OCI-LY7 (cell line): Measurements from ENCODE around the gene TSR3. TPM values are rescaled to one million over a fixed set of nuclear protein-coding genes. Genes with fewer than 3 reads are reported as not detected.
A peak's percentile ranks its signal among the peaks of the same experiment; 100 is the strongest.

Experiments
- Bru-seq: library from RNA; stranded (reverse); fragments of 400-500 nt; gene quantifications from one replicate; lab custom pipeline; 2021; lab: Mats Ljungman, UMichigan
- BruChase-seq, 2 experiments: library from RNA; stranded (reverse); fragments of 400-500 nt; gene quantifications; one replicate each; lab custom pipeline; 2021; lab: Mats Ljungman, UMichigan
- BruUV-seq: library from RNA; stranded (reverse); fragments of 400-500 nt; replicated peaks from 2 replicates; lab custom pipeline; 2021; lab: Mats Ljungman, UMichigan
- CTCF ChIA-PET: fragments of 300-600 bp; sonication (Branson Sonifier 250); formaldehyde crosslinking; loops from one replicate; lab custom pipeline; 2022; ENCODE audit warnings: antibody characterized with exemption; ENCODE audit not compliant: unreplicated experiment; lab: Charles Lee
- POLR2A ChIA-PET: fragments of 300-600 bp; sonication (Branson Sonifier 250); formaldehyde crosslinking; loops from one replicate; lab custom pipeline; 2022; ENCODE audit warnings: antibody characterized with exemption; lab: Charles Lee
- DNase-seq: peaks from one replicate; pipeline ENCODE4 v3.0.0-alpha.2; 2015; ENCODE audit warnings: low spot score
- H2AFZ ChIP-seq: fragments of 200-600 bp; sonication (generic), shearing (Covaris generic); 2 replicates; pipeline ENCODE4 v1.6.1; 2014; ENCODE audit warnings: mild to moderate bottlenecking, antibody characterized with exemption, low read length, moderate library complexity
- H3K27ac ChIP-seq: fragments of 200-600 bp; sonication (generic); 2 replicates; pipeline ENCODE4 v1.5.1; 2014; ENCODE audit warnings: mixed run types, low read depth, mild to moderate bottlenecking, moderate library complexity, low read length, inconsistent platforms; ENCODE audit not compliant: poor library complexity, severe bottlenecking
- H3K36me3 ChIP-seq: fragments of 200-600 bp; sonication (generic); 2 replicates; pipeline ENCODE4 v1.6.1; 2014; ENCODE audit warnings: mild to moderate bottlenecking, antibody characterized with exemption, low read length, moderate library complexity, mixed read lengths; ENCODE audit not compliant: insufficient read depth
- H3K4me1 ChIP-seq: fragments of 200-600 bp; sonication (generic); 2 replicates; pipeline ENCODE4 v1.5.1; 2014; ENCODE audit warnings: mild to moderate bottlenecking, low read length; ENCODE audit not compliant: insufficient read depth, poor library complexity, severe bottlenecking
- H3K4me2 ChIP-seq: fragments of 200-600 bp; sonication (generic); 2 replicates; pipeline ENCODE4 v1.6.1; 2014; ENCODE audit warnings: mild to moderate bottlenecking, low read length
- H3K4me3 ChIP-seq: fragments of 200-600 bp; sonication (generic); 2 replicates; pipeline ENCODE4 v1.5.1; 2014; ENCODE audit warnings: mild to moderate bottlenecking, low read depth, low read length; ENCODE audit not compliant: poor library complexity, severe bottlenecking
- H3K79me2 ChIP-seq: fragments of 200-600 bp; sonication (generic); 2 replicates; pipeline ENCODE4 v1.6.1; 2016; ENCODE audit warnings: low read depth, mild to moderate bottlenecking, low read length, moderate library complexity, mixed read lengths; ENCODE audit not compliant: insufficient read depth
- H3K9me2 ChIP-seq: fragments of 200-600 bp; sonication (generic); 2 replicates; pipeline ENCODE4 v1.6.1; 2016; ENCODE audit warnings: mild to moderate bottlenecking, low read length, mixed read lengths; ENCODE audit not compliant: insufficient read depth
- H3K9me3 ChIP-seq: fragments of 200-600 bp; sonication (generic); 2 replicates; pipeline ENCODE4 v1.6.1; 2014; ENCODE audit warnings: mild to moderate bottlenecking, mixed run types, low read length, mixed read lengths
- H4K20me1 ChIP-seq: fragments of 200-600 bp; sonication (generic); 2 replicates; pipeline ENCODE4 v1.6.1; 2014; ENCODE audit warnings: mild to moderate bottlenecking, antibody characterized with exemption, low read length, moderate library complexity, mixed read lengths; ENCODE audit not compliant: insufficient read depth
- EZH2phosphoT487 ChIP-seq: fragments of 200-600 bp; sonication (generic); IDR thresholded peaks from 2 replicates; pipeline ENCODE4 v1.6.1; 2018; ENCODE audit warnings: low read depth, borderline replicate concordance, mild to moderate bottlenecking, mixed run types, antibody characterized with exemption, low read length, moderate library complexity, mixed read lengths
- intact Hi-C: fragments of 100-400 bp; cut with micrococcal nuclease; formaldehyde crosslinking; loops from one replicate; pipeline ENCODE4 v1.10.0; 2022; ENCODE audit not compliant: unreplicated experiment
- long read RNA-seq: library from polyadenylated mRNA; stranded (forward); transcript quantifications from one replicate; pipeline ENCODE4 v2.0.0, GENCODE V29; 2022
- total RNA-seq, 2 experiments: library from RNA; depleted of rRNA in 1 of 2; stranded (reverse); fragments of >200 nt in 1 of 2; shearing (Covaris generic) in 1 of 2; gene quantifications; 2 replicates each; pipeline ENCODE4 v1.2.3, GENCODE V29; 2014 to 2022
- TF ChIP-seq, protein P1 (sequence below): fragments of 200-600 bp; sonication (generic); conservative IDR thresholded peaks from 2 replicates; pipeline ENCODE4 v1.5.1; 2014; ENCODE audit warnings: mild to moderate bottlenecking, antibody characterized with exemption, low read length, moderate library complexity, mixed read lengths

TSR3 gene
- total RNA-seq (2014; rRNA removed; shearing (Covaris generic)) = 75.8 and 99.4 TPM in 2 replicates
- 43.5 and 47.2 TPM in 2 replicates for total RNA-seq (2022)
- Bru-seq, nascent RNA = percentile 59 among the genes with signal in this experiment
- percentile 69 among the genes with signal in this experiment for BruChase-seq, experiment 1, labeled RNA remaining after a 6-hour chase
- percentile 68 among the genes with signal in this experiment for BruChase-seq, experiment 2, labeled RNA remaining after a 2-hour chase
- long read RNA-seq, transcript TSR3-201 (6 exons, 1,243 nt) = major isoform, 76 of 99 reads
- long read RNA-seq, partial matches to known transcripts = 4 of 99 reads
- long read RNA-seq, other reads (novel, unspliced or antisense) = 19 of 99 reads

DNA sequence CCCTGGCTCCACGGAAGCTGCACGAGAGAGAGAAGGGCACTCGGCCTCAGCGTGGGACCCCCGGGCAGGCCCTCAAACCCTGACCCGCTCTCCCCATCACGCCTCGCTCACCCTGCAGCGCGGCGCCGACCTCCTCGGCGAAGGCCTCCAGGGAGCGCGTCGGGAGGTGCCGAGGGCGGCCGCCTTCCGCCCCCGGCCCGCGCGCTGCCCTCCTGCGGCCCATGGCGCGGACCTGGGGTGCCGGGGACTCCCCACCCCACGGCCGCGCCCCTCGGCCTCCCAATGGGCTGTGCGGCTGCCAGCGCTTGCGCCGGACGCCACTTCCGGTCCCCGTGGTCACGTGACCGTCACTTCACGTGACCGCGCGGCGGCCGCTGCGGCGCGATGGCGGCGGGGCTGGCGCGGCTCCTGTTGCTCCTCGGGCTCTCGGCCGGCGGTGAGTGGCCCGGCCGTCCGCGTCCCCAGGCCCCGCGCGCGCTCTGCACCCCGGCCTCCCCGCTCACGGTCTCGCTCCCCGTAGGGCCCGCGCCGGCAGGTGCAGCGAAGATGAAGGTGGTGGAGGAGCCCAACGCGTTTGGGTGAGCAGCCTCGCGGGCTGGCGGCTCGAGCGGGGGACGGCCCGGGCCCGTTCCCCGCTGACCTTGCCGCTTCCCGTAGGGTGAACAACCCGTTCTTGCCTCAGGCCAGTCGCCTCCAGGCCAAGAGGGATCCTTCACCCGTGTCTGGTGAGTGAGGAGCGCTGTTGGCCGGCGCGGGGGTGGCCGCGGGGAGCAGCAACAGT lies at the start of gene TSR3, which contains the start of gene GNPTG:
TSS of gene TSR3 (minus strand) at position 297 of the 781 bp plus-strand sequence. CDS start at position 223, 74 bp downstream.
TSS of gene GNPTG (plus strand) at position 350 of the 781 bp plus-strand sequence. CDS start at position 385, 35 bp downstream.
- no peaks in the 10 kb centered on the region for H3K9me3 ChIP-seq
- ChIA-PET POLR2A (no interaction called here), CTCF (no interaction called here)
- no TSS peak for BruUV-seq
- TF ChIP-seq, protein P1, sequence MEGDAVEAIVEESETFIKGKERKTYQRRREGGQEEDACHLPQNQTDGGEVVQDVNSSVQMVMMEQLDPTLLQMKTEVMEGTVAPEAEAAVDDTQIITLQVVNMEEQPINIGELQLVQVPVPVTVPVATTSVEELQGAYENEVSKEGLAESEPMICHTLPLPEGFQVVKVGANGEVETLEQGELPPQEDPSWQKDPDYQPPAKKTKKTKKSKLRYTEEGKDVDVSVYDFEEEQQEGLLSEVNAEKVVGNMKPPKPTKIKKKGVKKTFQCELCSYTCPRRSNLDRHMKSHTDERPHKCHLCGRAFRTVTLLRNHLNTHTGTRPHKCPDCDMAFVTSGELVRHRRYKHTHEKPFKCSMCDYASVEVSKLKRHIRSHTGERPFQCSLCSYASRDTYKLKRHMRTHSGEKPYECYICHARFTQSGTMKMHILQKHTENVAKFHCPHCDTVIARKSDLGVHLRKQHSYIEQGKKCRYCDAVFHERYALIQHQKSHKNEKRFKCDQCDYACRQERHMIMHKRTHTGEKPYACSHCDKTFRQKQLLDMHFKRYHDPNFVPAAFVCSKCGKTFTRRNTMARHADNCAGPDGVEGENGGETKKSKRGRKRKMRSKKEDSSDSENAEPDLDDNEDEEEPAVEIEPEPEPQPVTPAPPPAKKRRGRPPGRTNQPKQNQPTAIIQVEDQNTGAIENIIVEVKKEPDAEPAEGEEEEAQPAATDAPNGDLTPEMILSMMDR = no peak
- TF ChIP-seq EZH2phosphoT487 = no peak
- peak within 1 kb of the TSS; percentile 83 for H3K4me3 ChIP-seq
- H2AFZ ChIP-seq = peak within 1 kb of the TSS; percentile 26
- H3K36me3 ChIP-seq = peaks cover 15% of the 10 kb centered on the region; the same call in 1 of the 2 replicates
- no peaks in the 10 kb centered on the region for H3K9me2 ChIP-seq
- intact Hi-C loops = no loop called here
- peaks cover 15% of the 10 kb centered on the region for H3K79me2 ChIP-seq
- H3K27ac ChIP-seq = no peak within 1 kb of the TSS
- H4K20me1 ChIP-seq = no peaks in the 10 kb centered on the region
- peak within 1 kb of the TSS; percentile 96 for H3K4me2 ChIP-seq
- H3K4me1 ChIP-seq = peaks cover 16% of the 10 kb centered on the region
- DNase-seq = peak; percentile 93

DNA sequence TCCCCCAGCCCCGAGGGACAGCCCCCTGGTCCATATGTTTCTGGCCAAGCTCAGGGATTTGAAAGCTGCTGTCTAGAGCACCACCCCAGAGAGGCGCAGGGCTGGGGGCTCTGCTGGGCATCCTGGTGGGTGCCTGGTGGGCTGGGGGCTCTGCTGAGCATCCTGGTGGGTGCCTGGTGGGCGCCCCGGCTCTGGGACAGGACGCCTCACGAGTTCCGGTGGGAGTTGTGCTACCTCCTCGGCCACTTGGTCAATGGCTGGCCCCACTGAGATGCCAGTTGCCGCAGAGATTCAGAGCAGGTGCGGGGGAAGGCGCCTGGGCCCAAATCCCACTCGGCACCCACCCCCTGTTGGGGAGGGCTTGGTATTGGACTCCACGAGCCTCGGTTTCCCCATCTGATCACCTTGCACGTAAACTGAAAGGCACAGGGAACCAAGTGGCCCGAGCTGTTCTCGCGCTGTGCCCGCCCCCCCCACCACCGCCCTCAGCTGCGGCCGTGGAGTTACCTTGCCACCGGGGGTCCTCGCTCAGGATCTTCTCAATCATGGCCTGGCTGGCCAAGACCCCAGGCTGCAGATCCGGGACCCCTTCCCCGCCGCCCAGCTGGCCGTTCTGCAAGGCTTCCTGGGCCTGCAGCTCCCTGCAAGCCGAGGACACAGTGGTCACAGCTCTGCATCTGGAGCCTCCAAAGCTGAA lies 49.5 kb upstream of the TSR3 start:
- CTCF ChIA-PET = no interaction called here

More for the DNA sequence above, 49.5 kb upstream of the TSR3 start:
- no peaks in the 10 kb centered on the region for H3K79me2 ChIP-seq
- BruUV-seq = no TSS peak
- no peaks in the 10 kb centered on the region for H3K9me3 ChIP-seq
- no peak overlapping the region for H2AFZ ChIP-seq
- H4K20me1 ChIP-seq = no peaks in the 10 kb centered on the region
- no peaks in the 10 kb centered on the region for H3K9me2 ChIP-seq
- no peak overlapping the region for H3K4me2 ChIP-seq
- no peak overlapping the region for H3K27ac ChIP-seq
- no peak overlapping the region for H3K4me3 ChIP-seq
- peaks cover 15% of the 10 kb centered on the region for H3K36me3 ChIP-seq
- POLR2A ChIA-PET = no interaction called here
- no peak for DNase-seq
- H3K4me1 ChIP-seq = no peaks in the 10 kb centered on the region
- intact Hi-C loops = no loop called here
- no peak for TF ChIP-seq EZH2phosphoT487
- TF ChIP-seq, protein P1 = 0 out of 2 replicates have a peak, but pooled peaks have one; percentile 25
